Measurements from ENCODE around the gene TNS1.

The TNS1 gene

GRCh38 chr2:217873371-217873770, 129.4 kb downstream of the TNS1 start:
- TF ChIP-seq, protein P1, sequence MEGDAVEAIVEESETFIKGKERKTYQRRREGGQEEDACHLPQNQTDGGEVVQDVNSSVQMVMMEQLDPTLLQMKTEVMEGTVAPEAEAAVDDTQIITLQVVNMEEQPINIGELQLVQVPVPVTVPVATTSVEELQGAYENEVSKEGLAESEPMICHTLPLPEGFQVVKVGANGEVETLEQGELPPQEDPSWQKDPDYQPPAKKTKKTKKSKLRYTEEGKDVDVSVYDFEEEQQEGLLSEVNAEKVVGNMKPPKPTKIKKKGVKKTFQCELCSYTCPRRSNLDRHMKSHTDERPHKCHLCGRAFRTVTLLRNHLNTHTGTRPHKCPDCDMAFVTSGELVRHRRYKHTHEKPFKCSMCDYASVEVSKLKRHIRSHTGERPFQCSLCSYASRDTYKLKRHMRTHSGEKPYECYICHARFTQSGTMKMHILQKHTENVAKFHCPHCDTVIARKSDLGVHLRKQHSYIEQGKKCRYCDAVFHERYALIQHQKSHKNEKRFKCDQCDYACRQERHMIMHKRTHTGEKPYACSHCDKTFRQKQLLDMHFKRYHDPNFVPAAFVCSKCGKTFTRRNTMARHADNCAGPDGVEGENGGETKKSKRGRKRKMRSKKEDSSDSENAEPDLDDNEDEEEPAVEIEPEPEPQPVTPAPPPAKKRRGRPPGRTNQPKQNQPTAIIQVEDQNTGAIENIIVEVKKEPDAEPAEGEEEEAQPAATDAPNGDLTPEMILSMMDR (IDR thresholded peaks at IDR 0.05; ENCODE audit: low read depth, low read length) = no peak
- DNase-seq (ENCODE audit: extremely low read depth, low read depth) = no peak

DNA sequence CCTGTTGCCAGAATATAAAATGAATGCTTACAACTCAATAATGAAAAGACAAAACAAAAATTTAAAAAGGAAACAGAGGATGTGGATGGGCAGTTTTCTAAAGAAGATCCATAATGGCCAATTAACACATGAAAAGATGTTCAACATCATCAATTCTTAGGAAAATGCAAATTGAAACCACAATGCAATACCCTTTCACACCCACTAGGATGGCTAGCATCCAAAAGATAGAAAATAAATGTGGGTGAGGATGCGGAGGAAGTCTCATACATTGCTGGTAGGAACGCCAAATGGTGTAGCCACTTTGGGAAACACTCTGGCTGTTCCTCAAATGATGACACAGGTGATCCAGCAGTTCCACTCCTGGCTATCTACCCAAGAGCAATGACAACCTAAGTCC, 130.5 kb downstream of the TNS1 start:
- DNase-seq (ENCODE audit: extremely low read depth, low read depth) = no peak
- TF ChIP-seq, protein P1 (IDR thresholded peaks at IDR 0.05; ENCODE audit: low read depth, low read length) = no peak

GRCh38 chr2:217870528-217871011, 132.2 kb downstream of the TNS1 start:
- TF ChIP-seq, protein P1 (IDR thresholded peaks at IDR 0.05; ENCODE audit: low read depth, low read length) = no peak
- DNase-seq (ENCODE audit: extremely low read depth, low read depth) = no peak

GRCh38 chr2:217868911-217869334, 133.9 kb downstream of the TNS1 start:
- DNase-seq (ENCODE audit: extremely low read depth, low read depth) = no peak
- TF ChIP-seq, protein P1 (IDR thresholded peaks at IDR 0.05; ENCODE audit: low read depth, low read length) = no peak

DNA sequence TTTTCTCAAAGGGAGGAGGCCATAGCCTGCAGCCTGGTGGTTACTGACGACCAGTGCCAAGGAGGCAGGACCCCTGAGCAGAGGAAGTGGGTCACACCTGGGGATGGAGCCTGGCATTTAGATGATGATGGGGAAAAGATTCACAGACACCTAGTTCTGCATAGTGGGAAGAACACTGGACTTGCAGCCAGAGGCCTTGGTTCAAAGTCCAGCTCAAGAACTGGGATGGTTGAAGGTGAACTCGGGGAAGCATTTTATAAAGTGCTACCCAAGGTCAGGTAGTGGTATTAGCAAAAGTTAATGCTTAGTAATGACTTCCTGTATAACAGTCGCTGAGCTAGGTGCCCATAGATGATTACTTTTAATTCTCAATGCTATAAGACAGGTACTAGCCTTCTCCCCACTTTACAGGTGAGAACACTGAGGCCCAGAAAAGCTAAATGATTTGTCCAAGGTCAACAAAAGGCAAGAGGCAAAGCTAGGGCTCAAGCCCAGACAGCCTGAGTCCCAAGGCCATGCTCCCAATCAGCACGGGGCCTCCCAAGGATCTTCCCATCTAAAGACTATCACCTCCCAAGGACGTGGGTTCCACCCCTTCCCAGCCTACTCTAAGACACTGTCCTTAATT, 134.4 kb downstream of the TNS1 start:
- no peak for DNase-seq (ENCODE audit: extremely low read depth, low read depth)
- TF ChIP-seq, protein P1 (IDR thresholded peaks at IDR 0.05; ENCODE audit: low read depth, low read length) = no peak

DNA sequence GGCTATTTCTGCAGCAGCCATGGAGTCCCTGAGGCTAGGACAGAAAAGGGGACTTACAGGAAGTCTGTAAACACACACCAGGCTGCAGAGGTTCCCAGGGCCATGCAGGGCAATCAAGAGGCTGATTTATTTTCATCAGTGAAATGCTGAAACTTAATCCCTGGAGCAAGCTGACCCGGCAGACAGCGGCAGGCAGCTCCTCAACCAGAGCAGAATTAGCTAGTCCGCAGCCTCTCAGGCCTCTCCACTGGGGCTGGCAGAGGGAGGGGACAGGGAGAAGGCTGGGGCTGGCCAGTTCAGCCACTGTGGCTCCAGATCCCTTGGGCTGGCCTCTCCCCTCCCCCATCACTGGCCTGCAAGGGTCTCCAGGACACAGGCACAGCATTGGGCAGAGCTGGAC, 136.3 kb downstream of the TNS1 start:
- DNase-seq (ENCODE audit: extremely low read depth, low read depth) = no peak
- TF ChIP-seq, protein P1 (IDR thresholded peaks at IDR 0.05; ENCODE audit: low read depth, low read length) = no peak

GRCh38 chr2:217864963-217865772, 137.6 kb downstream of the TNS1 start:
- TF ChIP-seq, protein P1 (IDR thresholded peaks at IDR 0.05; ENCODE audit: low read depth, low read length) = no peak
- no peak for DNase-seq (ENCODE audit: extremely low read depth, low read depth)
